ENCODE data around the gene SP100.
"Not testable (repeated sequence)": the region's sequence is repeated elsewhere in the genome, so short reads cannot be mapped to it uniquely, and the experiment has no call there.

The SP100 gene

GRCh38 chr2:230416061-230416721 lies at the start of gene SP100:
Gene SP100, plus strand, starts transcription at chr2:230416201. Its CDS starts 96 bp downstream, at chr2:230416297.
- TF ChIP-seq POLR2A (IDR thresholded peaks at IDR 0.05; ENCODE audit: low read length) (peak; percentile 87), GATA1 (IDR thresholded peaks at IDR 0.05; ENCODE audit: low read depth, low read length) (no peak)
- DNase-seq, result peak; percentile 89 to 91

- DNase-seq, result no peak
- TF ChIP-seq GATA1 (IDR thresholded peaks at IDR 0.05; ENCODE audit: low read depth, low read length) (no peak), POLR2A (IDR thresholded peaks at IDR 0.05; ENCODE audit: low read length) (no peak)
These were observed 33.9 kb upstream of the SP100 start for GRCh38 chr2:230382108-230382507.

GRCh38 chr2:230383453-230383852 lies 32.5 kb upstream of the SP100 start:
- DNase-seq, result no peak
- no peak for TF ChIP-seq GATA1 (IDR thresholded peaks at IDR 0.05; ENCODE audit: low read depth, low read length)
- no peak for TF ChIP-seq POLR2A (IDR thresholded peaks at IDR 0.05; ENCODE audit: low read length)

GRCh38 chr2:230384986-230385385 lies 31.0 kb upstream of the SP100 start:
- DNase-seq, result no peak
- TF ChIP-seq POLR2A (IDR thresholded peaks at IDR 0.05; ENCODE audit: low read length) (no peak), GATA1 (IDR thresholded peaks at IDR 0.05; ENCODE audit: low read depth, low read length) (no peak)

GRCh38 chr2:230394301-230394700 lies 21.7 kb upstream of the SP100 start:
- DNase-seq, result no peak
- TF ChIP-seq GATA1 (IDR thresholded peaks at IDR 0.05; ENCODE audit: low read depth, low read length), result no peak
- TF ChIP-seq POLR2A (IDR thresholded peaks at IDR 0.05; ENCODE audit: low read length), result no peak

- peak; percentile 84 to 94 for DNase-seq
These were observed 17.3 kb upstream of the SP100 start for GRCh38 chr2:230398698-230399097.

GRCh38 chr2:230400041-230400440 lies 16.0 kb upstream of the SP100 start:
- no peak for DNase-seq
- TF ChIP-seq POLR2A (IDR thresholded peaks at IDR 0.05; ENCODE audit: low read length) (no peak), GATA1 (IDR thresholded peaks at IDR 0.05; ENCODE audit: low read depth, low read length) (no peak)

- TF ChIP-seq POLR2A (IDR thresholded peaks at IDR 0.05; ENCODE audit: low read length) (no peak), GATA1 (IDR thresholded peaks at IDR 0.05; ENCODE audit: low read depth, low read length) (no peak)
- DNase-seq, result no peak
These were observed 15.5 kb upstream of the SP100 start for GRCh38 chr2:230400454-230400853.

GRCh38 chr2:230401026-230401425 lies 15.0 kb upstream of the SP100 start:
- not testable (repeated sequence) for DNase-seq

- TF ChIP-seq POLR2A (IDR thresholded peaks at IDR 0.05; ENCODE audit: low read length), result no peak
- TF ChIP-seq GATA1 (IDR thresholded peaks at IDR 0.05; ENCODE audit: low read depth, low read length), result no peak
- no peak for DNase-seq
These were observed 12.3 kb upstream of the SP100 start for GRCh38 chr2:230403746-230404145.

- TF ChIP-seq GATA1 (IDR thresholded peaks at IDR 0.05; ENCODE audit: low read depth, low read length) (no peak), POLR2A (IDR thresholded peaks at IDR 0.05; ENCODE audit: low read length) (no peak)
- no peak for DNase-seq
These were observed 10.2 kb upstream of the SP100 start for GRCh38 chr2:230405824-230406223.

GRCh38 chr2:230408244-230408842 lies 7.7 kb upstream of the SP100 start:
- DNase-seq, result no peak
- TF ChIP-seq GATA1 (IDR thresholded peaks at IDR 0.05; ENCODE audit: low read depth, low read length) (no peak), POLR2A (IDR thresholded peaks at IDR 0.05; ENCODE audit: low read length) (no peak)

- not testable (repeated sequence) for DNase-seq
These were observed 6.7 kb upstream of the SP100 start for GRCh38 chr2:230409316-230409715.

- no peak for DNase-seq
- TF ChIP-seq GATA1 (IDR thresholded peaks at IDR 0.05; ENCODE audit: low read depth, low read length) (no peak), POLR2A (IDR thresholded peaks at IDR 0.05; ENCODE audit: low read length) (no peak)
These were observed 5.7 kb upstream of the SP100 start for GRCh38 chr2:230410263-230410662.

GRCh38 chr2:230410861-230411569 lies 5.0 kb upstream of the SP100 start:
- DNase-seq, result peak; percentile 50 to 61
- TF ChIP-seq POLR2A (IDR thresholded peaks at IDR 0.05; ENCODE audit: low read length), result no peak
- no peak for TF ChIP-seq GATA1 (IDR thresholded peaks at IDR 0.05; ENCODE audit: low read depth, low read length)
